GM18951 (cell line): ENCODE data around the gene NTN4.
"Not testable (repeated sequence)": the region's sequence is repeated elsewhere in the genome, so short reads cannot be mapped to it uniquely, and the experiment has no call there.

ENCODE experiments used
- POLR2A ChIP-seq: IDR thresholded peaks from 4 replicates; pipeline ENCODE4 v1.6.1; 2011; ENCODE audit warnings: mild to moderate bottlenecking; ENCODE audit not compliant: insufficient read length, insufficient read depth; ENCODE audit errors: extremely low read depth
- in situ Hi-C: fragments of 300-500 bp; cut with MboI; formaldehyde crosslinking; loops from one replicate; pipeline ENCODE4 v1.12.0; 2022; ENCODE audit warnings: low sequenced_read_pairs, mixed read lengths, inconsistent platforms; ENCODE audit not compliant: unreplicated experiment

The NTN4 gene

DNA sequence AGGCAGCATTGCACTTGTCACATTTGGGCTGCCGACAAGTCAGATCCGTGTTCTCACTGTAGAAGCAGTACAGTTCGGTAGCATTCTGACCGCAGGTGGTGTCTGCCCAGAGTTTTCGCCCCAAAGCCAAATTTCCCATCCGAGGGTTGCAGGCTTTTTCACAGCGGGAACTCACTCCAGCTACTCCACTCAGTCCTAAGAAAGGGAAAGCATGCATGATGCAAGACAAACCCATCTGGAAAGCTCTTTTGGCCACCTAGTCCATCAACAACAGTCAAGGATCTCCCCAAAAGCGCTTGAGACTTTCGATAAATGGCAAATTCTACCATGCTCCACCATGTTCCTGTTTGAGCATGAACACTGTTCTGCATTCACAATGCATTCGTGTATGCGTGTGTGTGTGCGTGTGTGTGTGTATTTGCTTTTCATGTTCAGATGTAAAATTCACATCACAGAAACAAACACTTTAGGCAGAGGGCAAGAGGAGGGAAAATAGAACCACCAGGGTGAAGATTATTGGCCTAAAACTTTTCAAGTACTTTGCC is 3.2 kb downstream of the NTN4 start:
- TF ChIP-seq POLR2A = no peak
- in situ Hi-C loops = no loop called here

GRCh38 chr12:95784915-95785314 is 5.6 kb downstream of the NTN4 start:
- in situ Hi-C loops = no loop called here
- TF ChIP-seq POLR2A = no peak

- no peak for TF ChIP-seq POLR2A
- in situ Hi-C loops = no loop called here
These were observed 6.3 kb downstream of the NTN4 start for GRCh38 chr12:95784286-95784685.

DNA sequence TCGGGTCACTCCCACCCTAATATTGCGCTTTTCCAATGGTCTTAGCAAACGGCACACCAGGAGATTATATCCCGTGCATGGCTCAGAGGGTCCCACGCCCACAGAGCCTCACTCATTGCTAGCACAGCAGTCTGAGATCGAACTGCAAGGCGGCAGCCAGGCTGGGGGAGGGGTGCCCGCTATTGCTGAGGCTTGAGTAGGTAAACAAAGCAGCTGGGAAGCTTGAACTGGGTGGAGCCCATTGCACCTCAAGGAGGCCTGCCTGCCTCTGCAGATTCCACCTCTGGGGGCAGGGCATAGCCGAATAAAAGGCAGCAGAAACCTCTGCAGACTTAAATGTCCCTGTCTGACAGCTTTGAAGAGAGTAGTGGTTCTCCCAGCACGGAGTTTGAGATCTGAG is 15.1 kb downstream of the NTN4 start:
- in situ Hi-C loops = not testable (repeated sequence)

GRCh38 chr12:95774311-95775045 is 16.1 kb downstream of the NTN4 start:
- in situ Hi-C loops = no loop called here
- TF ChIP-seq POLR2A = no peak

GRCh38 chr12:95773320-95773719 is 17.2 kb downstream of the NTN4 start:
- no peak for TF ChIP-seq POLR2A
- in situ Hi-C loops = no loop called here

DNA sequence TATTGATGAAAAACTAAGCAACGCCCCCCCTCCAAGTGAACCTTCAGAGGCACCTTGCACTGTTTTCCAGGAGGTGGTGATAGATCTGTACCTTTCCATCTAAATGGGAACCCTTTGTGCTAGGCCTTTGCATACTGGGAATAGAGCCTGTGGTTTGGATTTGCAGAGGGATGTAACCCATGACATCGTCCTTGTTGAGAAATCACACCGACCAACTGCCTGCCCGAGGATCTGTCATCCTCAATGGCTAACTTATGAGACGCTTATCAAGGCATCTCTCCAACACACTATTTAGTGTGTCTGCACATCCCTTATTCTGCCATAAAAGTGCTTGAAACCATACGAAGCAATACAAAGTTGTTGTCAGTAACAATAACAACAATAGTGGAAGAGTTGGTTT is 22.9 kb downstream of the NTN4 start:
- in situ Hi-C loops = no loop called here
- TF ChIP-seq POLR2A = no peak

DNA sequence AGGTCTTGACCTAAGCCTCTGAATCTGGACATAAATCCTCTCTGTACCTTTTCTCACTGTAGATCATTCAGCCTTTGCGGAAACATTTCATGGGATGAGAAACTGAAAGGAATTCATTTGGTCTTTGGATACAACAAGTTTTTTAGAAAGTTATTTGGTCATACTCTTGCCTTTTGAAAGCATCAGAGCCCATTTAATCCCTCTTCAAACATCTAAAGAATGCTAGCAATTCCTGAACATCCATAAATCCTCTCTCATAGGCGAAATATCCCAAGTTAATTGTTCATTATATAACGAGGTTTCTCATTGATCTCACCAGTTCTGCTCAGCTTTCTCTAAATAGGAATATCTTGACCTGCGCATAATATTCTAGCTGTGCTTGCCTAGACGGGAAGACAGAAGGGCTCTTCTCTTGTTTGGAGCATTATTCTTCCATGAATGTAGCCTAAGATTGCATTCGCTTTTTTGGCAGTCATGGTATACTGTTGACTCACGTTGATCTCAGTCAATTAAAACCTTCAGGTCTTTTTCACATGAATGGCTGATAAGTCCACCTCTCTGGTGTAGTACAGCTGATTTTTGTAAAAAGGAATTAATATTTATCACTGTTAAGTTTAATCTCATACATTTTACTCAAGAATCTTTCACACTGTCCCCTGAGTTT is 24.1 kb downstream of the NTN4 start:
- in situ Hi-C loops = no loop called here

GRCh38 chr12:95764848-95765247 is 25.7 kb downstream of the NTN4 start:
- in situ Hi-C loops = no loop called here
- no peak for TF ChIP-seq POLR2A

More for the DNA sequence above, 24.1 kb downstream of the NTN4 start:
- TF ChIP-seq POLR2A = no peak

GRCh38 chr12:95763809-95764253 is 26.7 kb downstream of the NTN4 start:
- in situ Hi-C loops = no loop called here
- no peak for TF ChIP-seq POLR2A

DNA sequence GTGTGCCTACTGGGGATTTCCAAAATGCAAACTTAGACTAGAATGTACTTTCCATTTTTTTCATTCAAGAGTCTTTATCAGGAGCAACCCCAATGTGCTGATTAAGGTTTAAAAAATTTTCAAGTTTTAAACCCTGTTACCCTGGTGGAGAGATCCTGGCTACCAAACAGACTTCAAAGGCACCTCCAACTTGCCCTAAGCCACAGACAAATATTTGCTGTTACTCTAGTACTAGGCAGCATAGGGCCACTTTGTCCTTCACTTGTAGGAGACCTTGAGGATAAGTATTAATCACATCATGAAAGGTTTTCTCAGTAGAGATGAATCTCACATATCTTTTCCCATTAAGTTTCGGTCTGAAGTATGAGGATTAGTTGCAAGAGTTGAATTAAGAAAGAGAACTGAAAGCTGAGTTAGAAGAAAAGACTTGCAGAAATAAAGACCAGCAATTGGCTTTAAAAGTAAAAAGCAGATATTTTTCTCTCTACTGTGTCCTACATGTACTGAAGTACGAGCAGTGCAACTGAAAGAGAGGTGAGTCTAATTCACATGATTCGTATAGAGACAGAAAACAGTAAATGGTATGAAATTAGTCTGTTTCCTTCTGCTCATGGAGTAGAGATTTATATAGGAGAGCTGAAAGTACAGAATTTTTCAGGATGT is 28.3 kb downstream of the NTN4 start:
- TF ChIP-seq POLR2A = no peak
- in situ Hi-C loops = no loop called here

DNA sequence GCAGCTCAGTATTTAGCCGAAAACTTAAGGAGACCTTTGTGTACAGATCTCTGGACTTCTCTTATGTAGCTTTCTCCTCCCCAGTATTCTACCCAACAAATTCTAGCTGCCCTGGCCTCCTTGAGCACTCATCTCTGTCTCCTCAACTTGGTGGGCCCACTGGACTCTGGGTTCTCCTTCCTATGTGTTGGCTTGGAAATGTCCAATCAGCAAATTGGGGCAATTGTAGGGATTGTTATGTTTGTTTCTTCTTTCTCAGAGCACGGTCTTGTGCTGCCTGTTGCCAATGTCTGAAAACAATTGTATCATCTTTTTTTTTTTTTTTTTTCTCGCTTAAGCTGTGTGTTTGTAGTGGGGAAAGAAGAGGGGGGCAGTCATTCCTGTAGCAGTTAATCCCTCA is 30.2 kb downstream of the NTN4 start:
- in situ Hi-C loops = no loop called here
- no peak for TF ChIP-seq POLR2A

DNA sequence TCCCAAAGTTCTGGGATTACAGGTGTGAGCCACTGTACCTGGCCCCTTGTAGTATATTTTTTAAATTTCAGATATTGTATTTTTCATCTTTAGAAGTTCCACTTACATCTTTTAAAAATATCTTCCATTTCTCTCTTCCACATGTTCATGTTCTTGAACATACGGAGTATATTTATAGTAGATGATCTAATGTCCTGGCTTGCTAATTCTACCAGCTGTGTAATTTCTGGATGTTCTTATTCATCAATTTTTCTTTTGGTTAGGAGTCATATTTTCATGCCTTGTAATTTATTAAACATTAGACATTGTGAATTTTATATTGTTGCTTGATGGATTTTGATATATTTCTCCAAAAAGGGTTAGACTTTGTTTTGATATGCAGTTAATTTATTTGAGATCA is 30.8 kb downstream of the NTN4 start:
- TF ChIP-seq POLR2A = no peak
- in situ Hi-C loops = no loop called here

DNA sequence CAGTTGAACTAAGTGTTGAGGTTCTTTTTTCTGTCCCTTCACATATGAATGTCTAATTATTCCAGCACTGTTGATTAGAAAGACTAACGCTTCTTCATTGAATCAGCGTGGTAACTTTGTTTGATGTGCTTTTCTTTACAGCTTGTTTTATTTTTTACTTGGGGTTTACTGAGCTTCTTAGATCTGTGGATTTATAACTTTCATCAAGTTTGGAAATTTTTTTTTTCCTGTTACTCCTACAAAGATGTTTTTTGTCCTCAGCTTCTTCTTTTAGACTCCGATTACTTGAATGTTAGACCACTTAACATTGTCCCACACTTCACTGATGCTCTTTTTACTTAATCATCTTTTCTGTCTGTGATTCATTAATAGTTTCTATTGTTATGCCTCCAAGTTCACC is 31.5 kb downstream of the NTN4 start:
- TF ChIP-seq POLR2A = no peak
- in situ Hi-C loops = no loop called here

DNA sequence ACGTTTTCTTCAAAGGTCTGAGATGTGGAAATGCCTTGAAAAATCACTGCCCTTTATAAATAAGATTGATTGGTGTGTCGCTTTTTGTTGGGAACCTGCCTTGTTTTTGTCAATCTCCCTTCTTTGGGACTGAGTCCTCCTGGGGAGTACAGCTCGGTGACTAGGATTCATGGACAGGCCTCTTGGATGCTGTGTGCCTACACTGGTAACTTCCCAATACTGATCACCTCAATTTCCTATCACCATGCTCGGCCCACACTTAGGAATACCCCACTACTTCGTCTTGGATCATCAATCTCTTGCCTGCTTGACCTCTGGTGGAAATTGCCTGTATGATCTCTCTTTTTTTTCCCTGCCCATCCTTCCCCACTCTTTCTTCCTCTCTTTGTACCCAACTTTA is 34.2 kb downstream of the NTN4 start:
- no peak for TF ChIP-seq POLR2A
- in situ Hi-C loops = no loop called here
